ENCODE measurements around the gene PAMR1. TPM values are rescaled to one million over a fixed set of nuclear protein-coding genes. Genes with fewer than 3 reads are reported as not detected.
"Not testable (repeated sequence)": the region's sequence is repeated elsewhere in the genome, so short reads cannot be mapped to it uniquely, and the experiment has no call there.

The PAMR1 gene
- total RNA-seq, 2 donors from 2014 or later, result not detected

DNA sequence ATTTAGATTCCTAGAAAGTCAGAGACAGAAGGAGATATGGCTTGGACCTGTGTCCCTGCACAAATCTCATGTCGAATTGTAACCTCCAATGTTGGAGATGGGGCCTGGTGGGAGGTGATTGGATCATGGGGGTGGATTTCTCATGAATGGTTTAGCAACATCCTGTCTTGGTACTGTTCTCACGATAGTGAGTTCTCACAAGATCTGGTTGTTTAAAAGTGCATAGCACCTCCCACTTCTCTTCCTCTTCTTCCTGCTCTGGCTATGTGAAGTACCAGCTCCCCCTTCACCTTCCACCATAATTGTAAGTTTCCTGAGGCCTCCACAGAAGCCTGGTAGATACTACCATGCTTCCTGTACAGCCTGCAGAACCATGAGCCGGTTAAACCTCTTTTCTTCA, 27.6 kb upstream of the PAMR1 start:
- no peaks in the 10 kb centered on the region for H3K4me1 Mint-ChIP-seq
- no peak overlapping the region for H3K27ac Mint-ChIP-seq
- H3K27me3 Mint-ChIP-seq, result peaks cover 59% of the 10 kb centered on the region
- DNase-seq (no peak), ATAC-seq (no peak)
- H3K36me3 Mint-ChIP-seq (ENCODE audit: low read depth), result no peaks in the 10 kb centered on the region
- no peaks in the 10 kb centered on the region for H3K9me3 ChIP-seq (ENCODE audit: control insufficient read depth, low read length, poor library complexity, severe bottlenecking)
- H3K4me3 Mint-ChIP-seq, result no peak overlapping the region

GRCh38 chr11:35552616-35553015, 27.2 kb upstream of the PAMR1 start:
- peaks cover 58% of the 10 kb centered on the region for H3K27me3 Mint-ChIP-seq
- no peaks in the 10 kb centered on the region for H3K4me1 Mint-ChIP-seq
- no peak overlapping the region for H3K27ac Mint-ChIP-seq
- DNase-seq (no peak), ATAC-seq (no peak)
- H3K36me3 Mint-ChIP-seq (ENCODE audit: low read depth), result no peaks in the 10 kb centered on the region
- H3K9me3 ChIP-seq (ENCODE audit: control insufficient read depth, low read length, poor library complexity, severe bottlenecking), result no peaks in the 10 kb centered on the region
- H3K4me3 Mint-ChIP-seq, result no peak overlapping the region

GRCh38 chr11:35550374-35551036, 25.1 kb upstream of the PAMR1 start:
- H3K27me3 Mint-ChIP-seq, result peaks cover 63% of the 10 kb centered on the region
- DNase-seq, result no peak
- H3K4me1 Mint-ChIP-seq, result no peaks in the 10 kb centered on the region
- H3K9me3 ChIP-seq (ENCODE audit: control insufficient read depth, low read length, poor library complexity, severe bottlenecking), result no peaks in the 10 kb centered on the region
- no peaks in the 10 kb centered on the region for H3K36me3 Mint-ChIP-seq (ENCODE audit: low read depth)
- no peak for ATAC-seq
- no peak overlapping the region for H3K27ac Mint-ChIP-seq
- H3K4me3 Mint-ChIP-seq, result no peak overlapping the region

DNA sequence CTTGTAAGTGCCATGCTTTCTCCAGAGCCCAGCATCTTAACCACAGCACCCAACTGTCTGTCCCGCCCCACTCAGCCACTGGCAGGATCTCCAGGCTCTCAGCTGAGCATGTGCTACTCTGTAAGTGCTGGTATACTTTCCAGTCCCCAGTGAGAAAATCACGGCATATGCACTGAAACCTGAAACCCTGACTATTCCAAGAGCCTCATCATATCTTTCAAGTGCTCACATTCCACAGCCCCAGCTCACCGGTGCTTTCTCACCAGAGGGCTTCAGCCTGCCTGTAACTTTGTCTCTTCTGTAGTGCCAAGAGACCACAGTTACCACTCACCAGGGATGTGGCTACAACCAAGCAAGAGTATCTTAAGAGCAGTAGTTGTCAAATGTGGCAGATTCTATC, 24.4 kb upstream of the PAMR1 start:
- Mint-ChIP-seq H3K4me1 (no peaks in the 10 kb centered on the region), H3K27ac (no peak overlapping the region), H3K36me3 (ENCODE audit: low read depth) (no peaks in the 10 kb centered on the region), H3K27me3 (peaks cover 58% of the 10 kb centered on the region), H3K4me3 (no peak overlapping the region)
- H3K9me3 ChIP-seq (ENCODE audit: control insufficient read depth, low read length, poor library complexity, severe bottlenecking), result no peaks in the 10 kb centered on the region
- ATAC-seq, result no peak
- DNase-seq, result no peak

GRCh38 chr11:35548925-35549561, 23.6 kb upstream of the PAMR1 start:
- H3K27me3 Mint-ChIP-seq, result peaks cover 50% of the 10 kb centered on the region
- no peak overlapping the region for H3K27ac Mint-ChIP-seq
- no peaks in the 10 kb centered on the region for H3K4me1 Mint-ChIP-seq
- no peaks in the 10 kb centered on the region for H3K36me3 Mint-ChIP-seq (ENCODE audit: low read depth)
- no peak for ATAC-seq
- no peaks in the 10 kb centered on the region for H3K9me3 ChIP-seq (ENCODE audit: control insufficient read depth, low read length, poor library complexity, severe bottlenecking)
- H3K4me3 Mint-ChIP-seq, result no peak overlapping the region
- no peak for DNase-seq

DNA sequence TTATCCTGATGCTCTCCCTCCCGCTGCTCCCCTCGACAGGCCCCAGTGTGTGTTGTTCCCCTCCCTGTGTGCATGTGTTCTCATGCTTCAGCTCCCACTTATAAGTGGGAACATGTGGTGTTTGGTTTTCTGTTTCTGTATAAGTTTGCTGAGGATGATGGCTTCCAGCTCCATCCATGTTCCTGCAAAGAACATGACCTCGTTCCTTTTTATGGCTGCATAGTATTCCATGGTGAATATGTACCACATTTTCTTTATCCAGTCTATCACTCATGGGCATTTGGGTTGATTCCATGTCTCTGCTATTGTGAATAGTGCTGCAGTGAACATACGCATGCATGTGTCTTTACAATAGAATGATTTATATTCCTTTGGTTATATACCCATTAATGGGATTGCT, 22.6 kb upstream of the PAMR1 start:
- H3K27me3 Mint-ChIP-seq, result peaks cover 50% of the 10 kb centered on the region
- H3K27ac Mint-ChIP-seq; H3K4me3 Mint-ChIP-seq; H3K4me1 Mint-ChIP-seq; ATAC-seq; DNase-seq; H3K36me3 Mint-ChIP-seq (ENCODE audit: low read depth); H3K9me3 ChIP-seq (ENCODE audit: control insufficient read depth, low read length, poor library complexity, severe bottlenecking): not testable (repeated sequence)

DNA sequence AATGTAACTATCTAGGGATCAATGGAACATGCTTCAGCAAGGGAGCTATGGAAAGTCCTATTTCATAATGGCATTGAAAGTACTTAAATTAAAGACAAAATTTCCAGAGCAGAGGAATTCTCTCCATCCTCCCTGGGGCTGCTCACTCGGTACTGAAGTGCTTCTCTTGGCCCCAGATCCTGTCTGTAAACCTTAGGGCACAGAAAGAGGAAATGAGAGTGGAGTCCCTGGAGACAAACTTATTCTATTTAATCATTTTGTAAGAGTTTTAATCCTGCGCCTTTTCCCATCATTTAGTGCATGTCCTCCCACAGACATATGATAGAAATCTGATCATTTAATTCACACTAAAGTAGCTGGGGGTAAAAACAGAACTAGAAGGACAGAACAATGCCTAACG, 20.9 kb upstream of the PAMR1 start:
- H3K4me3 Mint-ChIP-seq, result no peak overlapping the region
- H3K36me3 Mint-ChIP-seq (ENCODE audit: low read depth), result no peaks in the 10 kb centered on the region
- no peak overlapping the region for H3K27ac Mint-ChIP-seq
- H3K9me3 ChIP-seq (ENCODE audit: control insufficient read depth, low read length, poor library complexity, severe bottlenecking), result no peaks in the 10 kb centered on the region
- H3K27me3 Mint-ChIP-seq, result peaks cover 43% of the 10 kb centered on the region
- no peaks in the 10 kb centered on the region for H3K4me1 Mint-ChIP-seq
- no peak for DNase-seq
- ATAC-seq, result no peak

DNA sequence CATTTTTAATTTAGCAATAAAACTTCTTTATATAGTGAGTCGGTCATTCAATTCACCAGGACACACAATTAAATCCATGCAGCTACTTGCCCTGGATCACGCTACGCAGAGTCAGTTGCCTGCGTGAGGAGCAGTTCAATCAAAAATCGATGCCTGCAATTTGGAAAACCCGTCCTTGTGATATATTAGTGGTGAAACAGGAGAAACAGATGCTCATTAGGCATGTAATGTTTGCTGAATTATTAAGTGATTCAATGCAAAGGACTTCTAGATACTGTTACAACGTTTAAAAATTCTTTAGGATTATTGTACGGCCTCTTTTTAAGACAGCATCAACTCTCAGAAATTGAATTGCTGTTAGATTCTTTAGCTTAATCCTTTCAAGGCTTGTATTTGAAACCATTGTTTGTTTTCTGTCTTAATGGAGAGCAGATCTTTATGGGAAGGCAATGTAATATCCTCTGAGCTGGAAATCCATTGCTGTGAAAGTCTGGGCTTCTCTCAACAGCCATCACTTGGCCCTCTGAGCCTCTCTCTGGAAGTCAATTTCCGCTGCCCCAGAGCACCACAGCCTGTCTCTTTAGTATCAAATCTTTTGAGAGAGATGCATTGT, 20.1 kb upstream of the PAMR1 start:
- ATAC-seq (no peak), DNase-seq (no peak)
- H3K9me3 ChIP-seq (ENCODE audit: control insufficient read depth, low read length, poor library complexity, severe bottlenecking), result no peaks in the 10 kb centered on the region
- Mint-ChIP-seq H3K27me3 (peaks cover 46% of the 10 kb centered on the region), H3K27ac (no peak overlapping the region), H3K36me3 (ENCODE audit: low read depth) (no peaks in the 10 kb centered on the region), H3K4me3 (no peak overlapping the region), H3K4me1 (no peaks in the 10 kb centered on the region)

GRCh38 chr11:35543481-35543880, 18.1 kb upstream of the PAMR1 start:
- Mint-ChIP-seq H3K36me3 (ENCODE audit: low read depth) (no peaks in the 10 kb centered on the region), H3K27me3 (peaks cover 46% of the 10 kb centered on the region), H3K4me1 (no peaks in the 10 kb centered on the region), H3K27ac (no peak overlapping the region), H3K4me3 (no peak overlapping the region)
- DNase-seq (no peak), ATAC-seq (no peak)
- no peaks in the 10 kb centered on the region for H3K9me3 ChIP-seq (ENCODE audit: control insufficient read depth, low read length, poor library complexity, severe bottlenecking)

GRCh38 chr11:35541621-35542375, 16.4 kb upstream of the PAMR1 start:
- no peak for DNase-seq
- Mint-ChIP-seq H3K36me3 (ENCODE audit: low read depth) (no peaks in the 10 kb centered on the region), H3K4me3 (no peak overlapping the region), H3K27ac (no peak overlapping the region), H3K27me3 (peaks cover 50% of the 10 kb centered on the region), H3K4me1 (no peaks in the 10 kb centered on the region)
- no peaks in the 10 kb centered on the region for H3K9me3 ChIP-seq (ENCODE audit: control insufficient read depth, low read length, poor library complexity, severe bottlenecking)
- ATAC-seq, result no peak

DNA sequence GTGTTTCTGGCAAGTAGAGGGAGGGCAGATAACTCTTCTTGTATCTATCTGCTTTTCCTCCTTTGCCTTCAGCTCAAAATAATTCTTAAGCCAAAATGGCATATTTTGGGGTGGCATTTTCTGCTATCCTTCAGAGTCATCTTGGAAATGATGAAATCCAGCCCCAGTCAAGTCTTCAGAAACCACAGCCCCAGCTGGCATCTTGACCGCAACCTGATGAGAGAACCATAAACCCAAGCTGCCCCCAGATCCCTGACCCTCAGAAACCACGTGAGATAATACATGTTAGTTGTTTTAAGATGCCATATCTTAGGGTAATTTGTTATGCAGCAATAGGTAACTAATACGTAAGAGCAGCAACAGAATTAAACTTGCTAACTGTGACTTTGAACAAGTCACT, 15.1 kb upstream of the PAMR1 start:
- no peaks in the 10 kb centered on the region for H3K4me1 Mint-ChIP-seq
- no peak overlapping the region for H3K4me3 Mint-ChIP-seq
- DNase-seq, result no peak
- peaks cover 50% of the 10 kb centered on the region for H3K27me3 Mint-ChIP-seq
- H3K36me3 Mint-ChIP-seq (ENCODE audit: low read depth), result no peaks in the 10 kb centered on the region
- no peak for ATAC-seq
- H3K27ac Mint-ChIP-seq, result no peak overlapping the region
- H3K9me3 ChIP-seq (ENCODE audit: control insufficient read depth, low read length, poor library complexity, severe bottlenecking), result no peaks in the 10 kb centered on the region

DNA sequence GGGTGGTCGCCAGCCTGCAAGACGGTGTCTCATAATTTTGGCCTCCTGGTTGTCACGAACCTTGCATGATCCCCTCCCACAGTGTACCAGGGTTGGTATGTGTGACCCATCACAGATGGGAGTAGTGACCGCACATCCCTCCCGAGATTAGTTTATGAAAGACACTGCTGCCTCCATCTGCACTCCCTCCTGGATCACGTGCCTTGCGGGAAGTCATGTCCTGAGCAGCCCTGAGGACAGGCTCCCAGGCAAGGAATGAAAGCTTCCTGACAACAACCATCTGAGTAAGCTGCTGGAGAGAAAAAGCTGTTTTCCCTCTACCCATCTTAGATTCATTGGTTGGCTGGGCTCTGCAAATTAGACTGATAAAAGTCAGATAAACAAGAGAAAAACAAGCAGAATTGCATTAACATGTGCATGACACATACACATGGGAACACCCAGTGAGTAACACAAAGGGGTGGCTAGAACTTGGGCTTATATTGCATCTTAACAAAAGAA, 14.4 kb upstream of the PAMR1 start:
- no peaks in the 10 kb centered on the region for H3K36me3 Mint-ChIP-seq (ENCODE audit: low read depth)
- DNase-seq (no peak), ATAC-seq (no peak)
- no peak overlapping the region for H3K4me3 Mint-ChIP-seq
- no peaks in the 10 kb centered on the region for H3K9me3 ChIP-seq (ENCODE audit: control insufficient read depth, low read length, poor library complexity, severe bottlenecking)
- peaks cover 50% of the 10 kb centered on the region for H3K27me3 Mint-ChIP-seq
- no peak overlapping the region for H3K27ac Mint-ChIP-seq
- no peaks in the 10 kb centered on the region for H3K4me1 Mint-ChIP-seq

GRCh38 chr11:35539256-35539655, 13.8 kb upstream of the PAMR1 start:
- no peaks in the 10 kb centered on the region for H3K9me3 ChIP-seq (ENCODE audit: control insufficient read depth, low read length, poor library complexity, severe bottlenecking)
- H3K36me3 Mint-ChIP-seq (ENCODE audit: low read depth), result no peaks in the 10 kb centered on the region
- ATAC-seq (no peak), DNase-seq (no peak)
- peaks cover 50% of the 10 kb centered on the region for H3K27me3 Mint-ChIP-seq
- H3K27ac Mint-ChIP-seq, result no peak overlapping the region
- H3K4me1 Mint-ChIP-seq, result no peaks in the 10 kb centered on the region
- H3K4me3 Mint-ChIP-seq, result no peak overlapping the region
